Measurements from ENCODE around the gene LSR. TPM values are rescaled to one million over a fixed set of nuclear protein-coding genes. Genes with fewer than 3 reads are reported as not detected.

LSR gene
- total and polyA plus RNA-seq, 2 donors from 2014 or later: 37.9 to 87.2 TPM

- peak overlapping the region; percentile 68 to 84 (median 84) for H3K4me3 ChIP-seq (ENCODE audit: low read length in 3 of 3)
- H3K4me1 ChIP-seq (ENCODE audit: control insufficient read depth in 2 of 3, insufficient read depth in 2 of 3, low read depth in 1 of 3, low read length in 3 of 3): peaks cover 0 to 17% (median 6%) of the 10 kb centered on the region in 3 donors
- H3K27me3 ChIP-seq (ENCODE audit: control insufficient read depth, insufficient read depth, low read length): no peaks in the 10 kb centered on the region
- no peak for TF ChIP-seq CTCF (IDR thresholded peaks at IDR 0.05; ENCODE audit: borderline replicate concordance, extremely low read depth, insufficient read depth)
- DNase-seq (peak in 4 of 5 donors; percentile 49 to 90 (median 82)), FAIRE-seq (no peak)
- peaks cover 7 to 18% (median 8%) of the 10 kb centered on the region in 3 donors for H3K36me3 ChIP-seq (ENCODE audit: control insufficient read depth in 2 of 3, insufficient read depth in 3 of 3, low read length in 3 of 3)
- intact Hi-C loops (cut with DNase I): no loop called here
- H3K9ac ChIP-seq (ENCODE audit: low read length in 3 of 3): peak overlapping the region; percentile 57 to 93 (median 90)
- peak overlapping the region; percentile 83 to 92 for H3K27ac ChIP-seq (ENCODE audit: low read depth in 2 of 2, low read length in 2 of 2)
- H3K9me3 ChIP-seq (ENCODE audit: control insufficient read depth in 2 of 3, insufficient read depth in 1 of 3, low read length in 3 of 3): no peaks in the 10 kb centered on the region
These were observed 18.6 kb downstream of the LSR start for GRCh38 chr19:35267353-35267817.

- no peak for FAIRE-seq
- Histone ChIP-seq H3K9me3 (ENCODE audit: control insufficient read depth in 2 of 3, insufficient read depth in 1 of 3, low read length in 3 of 3) (no peaks in the 10 kb centered on the region), H3K27ac (ENCODE audit: low read depth in 2 of 2, low read length in 2 of 2) (peak overlapping the region; percentile 88 to 92), H3K9ac (ENCODE audit: low read length in 3 of 3) (peak overlapping the region; percentile 57 to 93 (median 90)), H3K36me3 (ENCODE audit: control insufficient read depth in 2 of 3, insufficient read depth in 3 of 3, low read length in 3 of 3) (peaks cover 7 to 19% (median 8%) of the 10 kb centered on the region in 3 donors), H3K4me3 (ENCODE audit: low read length in 3 of 3) (peak overlapping the region; percentile 68 to 84 (median 84)), H3K4me1 (ENCODE audit: control insufficient read depth in 2 of 3, insufficient read depth in 2 of 3, low read depth in 1 of 3, low read length in 3 of 3) (peaks cover 0 to 17% (median 6%) of the 10 kb centered on the region in 3 donors), H3K27me3 (ENCODE audit: control insufficient read depth, insufficient read depth, low read length) (no peaks in the 10 kb centered on the region)
- intact Hi-C loops (cut with DNase I): no loop called here
- DNase-seq: peak; percentile 76 to 94 (median 88)
- TF ChIP-seq CTCF (IDR thresholded peaks at IDR 0.05; ENCODE audit: borderline replicate concordance, extremely low read depth, insufficient read depth): no peak
These were observed 19.2 kb downstream of the LSR start for GRCh38 chr19:35267818-35268535.

DNA sequence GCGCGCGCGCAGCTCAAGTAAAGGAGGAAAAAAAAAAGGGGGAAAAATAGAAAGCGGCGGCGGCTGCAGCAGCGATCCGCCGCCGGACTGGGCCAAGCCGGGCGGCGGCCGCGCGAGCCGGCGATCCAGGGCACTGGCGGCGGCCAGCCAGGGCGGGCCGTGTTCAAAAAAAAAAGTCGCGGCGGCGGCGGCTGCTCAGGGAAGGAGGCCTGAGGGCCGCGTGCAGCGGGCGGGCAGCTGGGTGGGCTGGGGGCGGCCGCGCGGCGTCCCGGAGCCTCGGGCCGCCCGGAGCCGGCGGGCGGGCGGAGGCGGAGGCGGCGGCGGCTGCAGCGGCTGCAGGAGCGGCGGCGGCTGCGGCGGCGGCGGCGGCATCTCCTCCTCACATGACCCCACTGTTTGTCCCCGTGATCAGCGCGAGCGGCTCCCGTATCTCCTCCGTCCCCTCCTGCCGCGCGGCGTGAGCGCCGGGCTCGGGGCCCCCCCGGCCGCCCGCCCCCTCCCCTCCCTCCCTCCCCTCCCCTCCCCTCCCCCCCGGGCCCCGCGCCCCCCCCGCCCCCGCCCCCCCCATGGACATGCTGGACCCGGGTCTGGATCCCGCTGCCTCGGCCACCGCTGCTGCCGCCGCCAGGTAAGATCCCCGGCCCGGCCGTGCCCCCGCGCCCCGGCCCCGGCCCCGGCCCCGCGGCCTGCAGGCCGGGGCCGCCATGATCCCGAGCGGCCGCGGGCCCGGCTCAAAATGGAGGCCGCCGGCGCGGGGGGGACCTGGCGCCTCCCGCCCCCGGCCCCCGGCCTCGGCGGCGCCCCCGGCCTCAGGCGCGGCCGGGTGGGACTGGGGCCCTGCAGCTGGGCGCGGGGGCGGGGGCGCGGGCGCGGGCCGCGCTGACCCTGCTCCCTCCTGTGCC lies 20.0 kb downstream of the LSR start, which contains the start of gene USF2:
TSS of gene USF2 (plus strand) at position 427 of the 902 bp plus-strand sequence. CDS start at position 567, 140 bp downstream.
- Histone ChIP-seq H3K9me3 (ENCODE audit: control insufficient read depth in 2 of 3, insufficient read depth in 1 of 3, low read length in 3 of 3) (no peaks in the 10 kb centered on the region), H3K27ac (ENCODE audit: low read depth in 2 of 2, low read length in 2 of 2) (peak within 1 kb of the TSS; percentile 90 to 92), H3K9ac (ENCODE audit: low read length in 3 of 3) (peak within 1 kb of the TSS; percentile 57 to 93 (median 90)), H3K4me3 (ENCODE audit: low read length in 3 of 3) (peak within 1 kb of the TSS; percentile 68 to 84 (median 84)), H3K4me1 (ENCODE audit: control insufficient read depth in 2 of 3, insufficient read depth in 2 of 3, low read depth in 1 of 3, low read length in 3 of 3) (peaks cover 0 to 18% (median 6%) of the 10 kb centered on the region in 3 donors), H3K27me3 (ENCODE audit: control insufficient read depth, insufficient read depth, low read length) (no peaks in the 10 kb centered on the region), H3K36me3 (ENCODE audit: control insufficient read depth in 2 of 3, insufficient read depth in 3 of 3, low read length in 3 of 3) (peaks cover 8 to 24% (median 13%) of the 10 kb centered on the region in 3 donors)
- intact Hi-C loops (cut with DNase I): no loop called here
- TF ChIP-seq CTCF (IDR thresholded peaks at IDR 0.05; ENCODE audit: borderline replicate concordance, extremely low read depth, insufficient read depth): no peak
- no peak for FAIRE-seq
- peak; percentile 74 to 94 (median 86) for DNase-seq
